Heart right ventricle (tissue), 16 donors: ENCODE results near the gene UBE2C. TPM values are rescaled to one million over a fixed set of nuclear protein-coding genes. Genes with fewer than 3 reads are reported as not detected.
A peak's percentile ranks its signal among the peaks of the same experiment; 100 is the strongest.

ENCODE experiments used
- ATAC-seq, 8 donors: fragments of 200-7000 bp; cut with Tn5 transposase; one replicate each; pipeline ENCODE4 v1.9.1; 2020; ENCODE audit warnings: mild to moderate bottlenecking in 8 of 8, moderate library complexity in 8 of 8, moderate number of reproducible peaks in 1 of 8
- DNase-seq, 2 donors: peaks; one replicate each; pipeline ENCODE4 v3.0.0-alpha.2; 2020
- H3K27ac ChIP-seq, 10 donors: fragments of 200-600 bp; sonication (generic) in 2 of 10; one replicate each; pipeline versions ENCODE4 v1.5.0 to v1.8.0; 2020 to 2022; ENCODE audit warnings: mild to moderate bottlenecking in 3 of 10
- H3K27me3 ChIP-seq, 7 donors: fragments of 200-600 bp; one replicate each; pipeline ENCODE4 v1.8.0; 2021 to 2022; ENCODE audit warnings: mild to moderate bottlenecking in 2 of 7
- H3K36me3 ChIP-seq, 9 donors: fragments of 200-600 bp; sonication (generic) in 1 of 9; one replicate each; pipeline versions ENCODE4 v1.5.0 to v1.8.0; 2020 to 2022; ENCODE audit warnings: mild to moderate bottlenecking in 2 of 9
- H3K4me1 ChIP-seq, 9 donors: fragments of 200-600 bp; sonication (generic) in 1 of 9; one replicate each; pipeline versions ENCODE4 v1.5.0 to v1.8.0; 2020 to 2022; ENCODE audit warnings: mild to moderate bottlenecking in 4 of 9
- H3K4me3 ChIP-seq, 10 donors: fragments of 200-600 bp; sonication (generic) in 2 of 10; one replicate each; pipeline versions ENCODE4 v1.5.0 to v1.8.0; 2020 to 2022; ENCODE audit warnings: mild to moderate bottlenecking in 7 of 10, moderate library complexity in 2 of 10
- H3K9me3 ChIP-seq, 11 donors: fragments of 200-600 bp in 10 of 11; sonication (generic) in 2 of 11; one replicate each; pipeline versions ENCODE4 v1.5.0 to v1.8.0; 2013 to 2022; ENCODE audit warnings: mild to moderate bottlenecking in 2 of 11, control low read depth in 1 of 11, moderate library complexity in 1 of 11
- CTCF ChIP-seq, 9 donors: fragments of 200-600 bp; sonication (generic) in 2 of 9; IDR thresholded peaks; one replicate each; pipeline versions ENCODE4 v1.5.0 to v1.8.0; 2021 to 2022; ENCODE audit warnings: antibody characterized with exemption in 9 of 9, mild to moderate bottlenecking in 5 of 9, moderate library complexity in 1 of 9
- WGBS, 2 donors: extraction: QIAGEN DNeasy Blood & Tissue Kit; methylation state at CpG; one replicate each; pipeline ENCODE4 v1.1.7; 2013; ENCODE audit warnings: inconsistent platforms in 1 of 2; 5-methylcytosine and 5-hydroxymethylcytosine counted together
- intact Hi-C, 10 donors: fragments of 100-400 bp; cut with DNase I; formaldehyde crosslinking; loops; one replicate each; pipeline versions ENCODE4 v1.11.1 to v1.14.2; 2022
- polyA plus RNA-seq, 2 donors: library from polyadenylated mRNA; stranded (reverse); fragments of 200-250 nt; gene quantifications; one replicate each; pipeline ENCODE4 v1.2.3, GENCODE V29; 2013
- total RNA-seq, 10 donors: library from RNA; stranded (reverse); fragmentation: NEBNext Ultra II Directional in 3 of 10; extraction: Animal tissue kit (Norgen Biotek cat#: 25700) in 3 of 10; gene quantifications; one replicate each; pipeline versions ENCODE4 v1.2.1 to v1.2.4, GENCODE V29; 2021 to 2023
- donor health status: Arrhythmogenic right ventricular cardiomyopathy.
- donor health status: ischemic (EF 13 %, LVEDD 7.1; RV severe dilation, severe dysfunction).
- donor health status: healthy with polysubstance abuse.
- donor health status: DM: no; HTN: yes; CAD: no.
- donor health status: DM: no; HTN: no; CAD: no.
- donor health status: ischemic (EF 25% LVEDD 6.9; RV normal size, moderate dysfunction).
- donor health status: ischemic (EF 25% LVEDD 5.7; RV mildly dilated, moderate dysfunction).
- donor health status: healthy.
- donor health status: DM: yes; HTN: yes; CAD: no.
- donor health status: Ischemic cardiomyopathy.
- donor health status: ischemic (EF 35%, LVEDD 5.7; RV mildly dilated, moderate dysfunction).
- donor health status: nonischemic (EF 11% LVEDD 7.7; RV severe dilation, severe dysfunction).
- donor health status: DM: yes; HTN: yes; CAD: no.
- donor health status: PGD.
- donor health status: ischemic (EF 29% LVEDD 5.4; RV normal size, mild dysfunction).
- donor health status: nonischemic (EF 23%, LVEDD 6.1; RV moderate dilation, normal function).

The UBE2C gene
- total and polyA plus RNA-seq, 12 donors: 0.37 to 8.6 (median 1.1) TPM; not detected in 2

- no peaks in the 10 kb centered on the region for H3K9me3 ChIP-seq
- peaks cover 0 to 3% (median 0%) of the 10 kb centered on the region in 7 donors for H3K27me3 ChIP-seq
- intact Hi-C loops: loop anchor here in 5 of 10 donors (10.0 kb wide), 5 partner anchors 231 to 341 kb away; partner anchors contain the start of genes EPPIN (in 2 of the 5) and WFDC2 (in 1 of the 5)
- no peaks in the 10 kb centered on the region for H3K36me3 ChIP-seq
- H3K4me1 ChIP-seq: peaks cover 0 to 31% (median 11%) of the 10 kb centered on the region in 9 donors
- TF ChIP-seq CTCF (IDR thresholded peaks at IDR 0.05): no peak
- no peak overlapping the region for H3K27ac ChIP-seq
- WGBS, 2 donors: 87% methylated on average over 6 of the region's 6 CpGs
- H3K4me3 ChIP-seq: no peak overlapping the region
- DNase-seq: no peak
- ATAC-seq: no peak
Observed at GRCh38 chr20:45775411-45775810, 37.0 kb upstream of the UBE2C start.

- no peak for DNase-seq
- intact Hi-C loops: loop anchor here in 5 of 10 donors (10.0 kb wide), 5 partner anchors 232 to 342 kb away; partner anchors contain the start of genes EPPIN (in 2 of the 5) and WFDC2 (in 1 of the 5)
- 73 to 75% methylated on average over 7 of the region's 7 CpGs for WGBS, 2 donors
- ATAC-seq: no peak
- H3K9me3 ChIP-seq: no peaks in the 10 kb centered on the region
- no peak overlapping the region for H3K27ac ChIP-seq
- peaks cover 0 to 3% (median 0%) of the 10 kb centered on the region in 7 donors for H3K27me3 ChIP-seq
- H3K4me3 ChIP-seq: no peak overlapping the region
- no peaks in the 10 kb centered on the region for H3K36me3 ChIP-seq
- H3K4me1 ChIP-seq: peaks cover 0 to 19% (median 0%) of the 10 kb centered on the region in 9 donors
- no peak for TF ChIP-seq CTCF (IDR thresholded peaks at IDR 0.05)
Observed at GRCh38 chr20:45776931-45777330, 35.5 kb upstream of the UBE2C start.

GRCh38 chr20:45779011-45779915, 33.2 kb upstream of the UBE2C start:
- ATAC-seq: peak; percentile 60 to 92 (median 83)
- peak; percentile 64 to 69 for DNase-seq
- H3K27me3 ChIP-seq: peaks cover 0 to 3% (median 0%) of the 10 kb centered on the region in 7 donors
- H3K27ac ChIP-seq: peak overlapping the region in 8 of 10 donors; percentile 24 to 73 (median 54)
- H3K9me3 ChIP-seq: no peaks in the 10 kb centered on the region
- WGBS, 2 donors: 71 to 85% methylated on average over 8 of the region's 8 CpGs
- TF ChIP-seq CTCF (IDR thresholded peaks at IDR 0.05): no peak
- no peaks in the 10 kb centered on the region for H3K36me3 ChIP-seq
- peaks cover 0 to 27% (median 4%) of the 10 kb centered on the region in 9 donors for H3K4me1 ChIP-seq
- intact Hi-C loops: loop anchor here in 5 of 10 donors (10.0 kb wide), 5 partner anchors 234 to 344 kb away; partner anchors contain the start of genes EPPIN (in 2 of the 5) and WFDC2 (in 1 of the 5)
- no peak overlapping the region for H3K4me3 ChIP-seq

- no peak for ATAC-seq
- no peak overlapping the region for H3K4me3 ChIP-seq
Observed at GRCh38 chr20:45780159-45780558, 32.3 kb upstream of the UBE2C start.

More at GRCh38 chr20:45780159-45780558, 32.3 kb upstream of the UBE2C start:
- no peaks in the 10 kb centered on the region for H3K9me3 ChIP-seq
- H3K27ac ChIP-seq: peak overlapping the region in 5 of 10 donors; percentile 25 to 73 (median 50)
- intact Hi-C loops: no loop called here
- no peak for TF ChIP-seq CTCF (IDR thresholded peaks at IDR 0.05)
- no peaks in the 10 kb centered on the region for H3K36me3 ChIP-seq
- peaks cover 0 to 27% (median 4%) of the 10 kb centered on the region in 9 donors for H3K4me1 ChIP-seq
- DNase-seq: no peak
- H3K27me3 ChIP-seq: peaks cover 0 to 3% (median 0%) of the 10 kb centered on the region in 7 donors
- 75 to 82% methylated on average over 4 of the region's 4 CpGs for WGBS, 2 donors
